Epithelial cell of esophagus (primary cell): Measurements from ENCODE around the gene CPNE2.
A peak's percentile ranks its signal among the peaks of the same experiment; 100 is the strongest.

Source experiments
- DNase-seq: peaks from one replicate; pipeline ENCODE4 v3.0.0; 2010; ENCODE audit warnings: low read depth
- H3K4me3 ChIP-seq: 2 replicates; pipeline ENCODE4 v1.5.1; 2011; ENCODE audit warnings: mild to moderate bottlenecking, low read length, control low read depth
- TF ChIP-seq, protein P1 (sequence below): IDR thresholded peaks from 2 replicates; pipeline ENCODE4 v1.5.1; 2011; ENCODE audit warnings: low read depth, mild to moderate bottlenecking, low read length, control low read depth, inconsistent platforms; ENCODE audit not compliant: insufficient read depth; ENCODE audit errors: missing control alignments

Gene CPNE2

DNA sequence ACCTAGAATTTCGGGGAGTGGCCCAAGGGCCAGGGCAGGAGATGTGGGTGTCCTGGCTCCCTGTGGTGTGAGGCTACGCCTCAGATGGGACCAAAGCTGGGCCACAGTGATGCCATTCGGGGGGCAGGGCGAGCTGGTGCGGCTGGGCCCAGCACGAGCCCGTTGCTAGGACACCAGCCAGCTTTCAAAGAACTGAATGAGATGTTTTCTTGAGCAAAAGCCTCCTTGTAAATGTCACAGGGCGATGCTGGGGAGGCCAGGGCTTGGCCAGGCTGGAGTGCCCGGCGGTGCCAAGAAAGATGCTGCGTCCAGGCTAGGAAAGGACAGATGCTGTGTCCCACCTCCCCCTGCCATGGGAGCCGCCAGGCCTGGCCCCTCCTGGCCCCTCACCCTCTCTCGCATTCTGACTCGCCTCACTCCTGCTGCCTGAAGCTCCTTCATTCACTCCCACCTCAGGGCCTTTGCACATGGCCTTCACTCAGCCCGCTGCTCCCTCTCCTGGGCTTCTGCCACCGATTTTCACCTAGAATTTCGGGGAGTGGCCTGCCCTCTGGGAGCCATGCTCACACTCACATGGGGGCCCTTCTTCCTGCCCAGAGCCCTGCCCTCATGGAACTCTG lies 39.1 kb downstream of the CPNE2 start:
- no peak overlapping the region for H3K4me3 ChIP-seq
- DNase-seq: no peak
- TF ChIP-seq, protein P1, sequence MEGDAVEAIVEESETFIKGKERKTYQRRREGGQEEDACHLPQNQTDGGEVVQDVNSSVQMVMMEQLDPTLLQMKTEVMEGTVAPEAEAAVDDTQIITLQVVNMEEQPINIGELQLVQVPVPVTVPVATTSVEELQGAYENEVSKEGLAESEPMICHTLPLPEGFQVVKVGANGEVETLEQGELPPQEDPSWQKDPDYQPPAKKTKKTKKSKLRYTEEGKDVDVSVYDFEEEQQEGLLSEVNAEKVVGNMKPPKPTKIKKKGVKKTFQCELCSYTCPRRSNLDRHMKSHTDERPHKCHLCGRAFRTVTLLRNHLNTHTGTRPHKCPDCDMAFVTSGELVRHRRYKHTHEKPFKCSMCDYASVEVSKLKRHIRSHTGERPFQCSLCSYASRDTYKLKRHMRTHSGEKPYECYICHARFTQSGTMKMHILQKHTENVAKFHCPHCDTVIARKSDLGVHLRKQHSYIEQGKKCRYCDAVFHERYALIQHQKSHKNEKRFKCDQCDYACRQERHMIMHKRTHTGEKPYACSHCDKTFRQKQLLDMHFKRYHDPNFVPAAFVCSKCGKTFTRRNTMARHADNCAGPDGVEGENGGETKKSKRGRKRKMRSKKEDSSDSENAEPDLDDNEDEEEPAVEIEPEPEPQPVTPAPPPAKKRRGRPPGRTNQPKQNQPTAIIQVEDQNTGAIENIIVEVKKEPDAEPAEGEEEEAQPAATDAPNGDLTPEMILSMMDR: no peak

DNA sequence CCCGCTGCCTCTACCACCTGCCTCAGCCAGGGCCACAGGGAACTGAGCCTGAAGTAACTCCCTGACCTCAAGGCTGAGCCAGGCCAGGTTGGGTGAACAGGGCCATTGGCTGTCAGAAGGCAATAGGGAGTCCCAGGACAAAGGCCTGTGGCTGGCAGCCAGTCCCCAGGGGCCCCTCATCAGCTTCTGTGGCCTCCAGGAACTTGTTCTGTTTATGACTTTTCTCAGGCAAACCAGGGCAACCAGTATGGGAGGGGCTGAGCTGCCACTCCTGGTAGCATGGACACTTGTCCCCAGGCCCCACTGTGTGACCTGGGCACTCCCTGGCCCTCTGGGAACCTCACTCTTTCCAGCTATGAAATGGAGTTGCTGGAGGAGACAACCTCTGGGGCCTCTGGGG lies 40.1 kb downstream of the CPNE2 start:
- TF ChIP-seq, protein P1: no peak
- no peak overlapping the region for H3K4me3 ChIP-seq
- DNase-seq: no peak

DNA sequence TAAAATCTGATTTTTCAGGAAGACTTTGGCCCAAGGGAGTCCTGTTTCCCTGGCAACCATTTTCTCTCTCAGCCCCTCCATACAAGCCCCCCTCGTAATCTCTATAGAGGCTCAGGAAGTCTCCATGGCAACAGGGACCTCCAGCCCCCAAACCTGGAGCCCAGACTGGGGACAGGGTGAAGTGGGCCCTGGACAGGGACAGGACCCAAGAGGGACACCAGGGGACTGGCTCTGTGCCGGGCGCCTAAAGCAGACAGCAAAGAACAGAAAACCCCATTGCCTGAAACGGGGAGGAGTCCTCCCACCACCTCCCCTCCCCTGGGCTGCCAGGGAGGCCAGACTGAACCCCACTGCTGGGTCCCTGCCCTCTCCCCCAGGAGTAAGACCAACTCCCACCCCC lies 40.6 kb downstream of the CPNE2 start:
- no peak for DNase-seq
- TF ChIP-seq, protein P1: no peak
- H3K4me3 ChIP-seq: no peak overlapping the region

DNA sequence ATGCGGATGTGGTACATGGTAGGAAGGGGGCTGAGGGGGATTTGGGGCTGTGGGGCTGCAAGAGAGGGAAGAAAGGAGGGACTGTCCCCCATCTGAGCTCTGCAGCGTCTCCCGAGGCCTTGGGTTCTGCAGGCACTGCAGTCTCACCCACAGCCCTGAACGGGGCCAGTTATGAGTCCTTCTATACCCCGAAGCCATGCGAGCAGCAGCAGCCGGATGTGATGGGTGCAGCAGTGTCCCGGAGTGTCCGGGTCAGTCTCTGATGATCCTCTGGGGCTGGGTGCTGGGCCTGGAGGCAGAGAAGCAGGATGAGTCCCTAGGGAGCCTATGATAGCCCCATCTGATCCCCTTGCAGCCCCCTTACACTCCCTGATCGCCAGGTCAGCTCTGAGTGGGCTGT lies 41.5 kb downstream of the CPNE2 start:
- TF ChIP-seq, protein P1: no peak
- no peak overlapping the region for H3K4me3 ChIP-seq
- DNase-seq: no peak

DNA sequence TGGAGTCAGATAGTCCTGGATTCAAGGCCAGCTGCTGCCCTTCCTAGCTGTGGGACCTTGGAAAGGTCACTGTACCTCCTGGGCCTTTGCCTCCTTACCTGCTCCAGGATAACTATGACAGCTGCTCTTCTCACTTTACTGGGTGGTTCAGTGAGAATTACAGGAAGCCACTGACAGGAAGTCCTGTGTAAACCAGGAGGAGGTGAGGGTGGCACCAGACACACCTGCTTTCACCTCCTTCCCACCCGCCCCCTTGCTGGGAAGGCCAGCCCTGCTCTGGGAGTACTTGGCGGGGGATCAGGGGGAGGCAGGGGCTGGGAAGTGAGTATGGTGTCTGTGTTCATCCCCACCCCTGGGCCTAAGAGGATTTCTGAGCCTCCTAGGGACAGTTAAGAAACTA lies 42.6 kb downstream of the CPNE2 start:
- no peak overlapping the region for H3K4me3 ChIP-seq
- peak; percentile 7 for DNase-seq
- TF ChIP-seq, protein P1: no peak

DNA sequence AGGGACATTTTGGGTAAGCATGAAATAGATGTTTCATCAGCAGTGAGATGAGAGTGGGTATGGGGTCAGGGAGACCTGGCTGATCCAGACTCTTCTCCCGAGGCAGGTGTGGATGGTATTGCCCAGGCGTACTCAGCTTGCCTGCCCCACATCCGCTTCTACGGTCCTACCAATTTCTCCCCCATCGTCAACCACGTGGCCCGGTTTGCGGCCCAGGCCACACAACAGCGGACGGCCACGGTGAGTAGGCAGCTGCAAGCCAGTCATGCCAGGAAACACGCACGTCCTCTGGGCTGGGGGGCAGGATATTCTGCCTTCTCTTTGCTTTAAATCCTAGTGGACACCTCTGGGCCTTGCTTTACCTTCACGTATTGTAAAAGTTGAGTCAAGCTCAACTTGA lies 44.7 kb downstream of the CPNE2 start:
- DNase-seq: no peak
- no peak overlapping the region for H3K4me3 ChIP-seq
- TF ChIP-seq, protein P1: no peak

DNA sequence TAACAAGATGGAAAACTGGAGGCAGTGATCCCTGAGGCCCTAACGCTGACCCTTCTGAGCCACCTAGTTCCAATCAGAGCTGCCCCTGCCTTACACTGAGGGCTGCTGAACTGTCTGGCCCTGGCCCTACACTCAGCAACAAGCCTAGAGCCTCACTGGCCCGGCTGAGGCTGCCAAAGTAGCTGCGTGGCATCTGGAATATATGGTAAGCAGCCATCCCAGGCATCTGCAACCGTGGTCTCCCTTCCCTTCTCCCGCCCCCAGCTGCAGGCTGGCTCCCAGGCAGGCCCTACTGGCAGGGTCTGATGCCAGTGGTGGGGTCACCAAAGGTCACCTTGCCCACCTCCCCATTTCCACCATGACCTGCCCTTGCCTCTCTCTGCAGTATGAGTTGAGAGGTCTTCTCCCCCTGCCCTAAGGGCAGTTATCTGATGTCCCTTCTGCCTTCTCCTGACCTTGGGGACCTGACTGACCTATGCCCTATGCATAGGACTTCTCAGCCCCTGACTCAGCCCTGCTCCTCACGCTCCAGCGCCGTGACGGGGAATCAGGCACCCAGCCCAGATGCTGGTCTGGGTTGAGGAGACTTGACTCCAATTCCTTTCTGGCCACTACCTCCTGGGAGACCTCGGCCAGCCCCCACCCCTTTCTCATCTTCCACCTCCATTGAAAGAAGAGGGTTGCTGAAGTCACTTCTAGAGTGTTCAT lies 45.3 kb downstream of the CPNE2 start:
- DNase-seq: no peak
- TF ChIP-seq, protein P1: no peak
- no peak overlapping the region for H3K4me3 ChIP-seq
